ENCODE results near the gene OTUD7B. TPM values are rescaled to one million over a fixed set of nuclear protein-coding genes. Genes with fewer than 3 reads are reported as not detected.

Gene OTUD7B
- total RNA-seq, 1 experiment from 2014 or later, result 19.0 TPM

DNA sequence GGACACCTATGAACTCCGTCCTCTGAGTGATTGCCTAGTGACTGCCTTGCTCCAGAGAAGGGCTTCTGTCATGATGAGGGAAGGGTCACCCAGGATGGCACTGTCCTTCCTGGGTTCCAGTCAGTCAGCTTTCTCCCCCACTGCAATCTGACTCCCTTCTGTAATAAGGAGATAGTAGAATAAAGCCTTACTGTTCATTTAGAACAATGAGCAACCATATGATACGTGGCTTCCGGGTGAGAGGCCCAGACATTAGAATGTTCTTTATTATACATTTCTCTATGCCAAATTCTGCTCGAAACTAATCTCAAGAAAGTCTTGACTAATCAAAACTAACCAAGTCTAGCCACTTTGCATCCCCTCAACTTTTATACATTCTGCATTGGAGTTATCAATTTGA, 65.3 kb downstream of the OTUD7B start:
- CTCF ChIA-PET, result no interaction called here
- POLR2A ChIA-PET (ENCODE audit: low non-redundant PET), result no interaction called here
- H3K27me3 ChIP-seq (replicated peaks; ENCODE audit: insufficient read depth, low read depth, low read length, poor library complexity), result no peaks in the 10 kb centered on the region
- BruUV-seq (replicated peaks), result no TSS peak
- no peaks in the 10 kb centered on the region for H3K9me3 ChIP-seq (ENCODE audit: low read depth, low read length, poor library complexity, severe bottlenecking)
- intact Hi-C loops (cut with micrococcal nuclease; ENCODE audit: unreplicated experiment), result no loop called here
- peaks cover 5% of the 10 kb centered on the region for H3K4me1 ChIP-seq (ENCODE audit: insufficient read depth, low read length, poor library complexity, severe bottlenecking)
- TF ChIP-seq, protein P1, sequence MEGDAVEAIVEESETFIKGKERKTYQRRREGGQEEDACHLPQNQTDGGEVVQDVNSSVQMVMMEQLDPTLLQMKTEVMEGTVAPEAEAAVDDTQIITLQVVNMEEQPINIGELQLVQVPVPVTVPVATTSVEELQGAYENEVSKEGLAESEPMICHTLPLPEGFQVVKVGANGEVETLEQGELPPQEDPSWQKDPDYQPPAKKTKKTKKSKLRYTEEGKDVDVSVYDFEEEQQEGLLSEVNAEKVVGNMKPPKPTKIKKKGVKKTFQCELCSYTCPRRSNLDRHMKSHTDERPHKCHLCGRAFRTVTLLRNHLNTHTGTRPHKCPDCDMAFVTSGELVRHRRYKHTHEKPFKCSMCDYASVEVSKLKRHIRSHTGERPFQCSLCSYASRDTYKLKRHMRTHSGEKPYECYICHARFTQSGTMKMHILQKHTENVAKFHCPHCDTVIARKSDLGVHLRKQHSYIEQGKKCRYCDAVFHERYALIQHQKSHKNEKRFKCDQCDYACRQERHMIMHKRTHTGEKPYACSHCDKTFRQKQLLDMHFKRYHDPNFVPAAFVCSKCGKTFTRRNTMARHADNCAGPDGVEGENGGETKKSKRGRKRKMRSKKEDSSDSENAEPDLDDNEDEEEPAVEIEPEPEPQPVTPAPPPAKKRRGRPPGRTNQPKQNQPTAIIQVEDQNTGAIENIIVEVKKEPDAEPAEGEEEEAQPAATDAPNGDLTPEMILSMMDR (conservative IDR thresholded peaks at IDR 0.05; ENCODE audit: low read depth, low read length), result no peak
- no peak for TF ChIP-seq EZH2 (IDR thresholded peaks at IDR 0.05; ENCODE audit: borderline replicate concordance, low read depth, low read length, poor library complexity, severe bottlenecking)
- DNase-seq (ENCODE audit: low spot score), result no peak
- peaks cover 19% of the 10 kb centered on the region for H3K36me3 ChIP-seq (ENCODE audit: insufficient read depth, low read length, poor library complexity, severe bottlenecking)
- H3K27ac ChIP-seq (ENCODE audit: low read depth, low read length, poor library complexity, severe bottlenecking), result no peak overlapping the region
- no peak overlapping the region for H3K4me3 ChIP-seq (ENCODE audit: low read depth, low read length, poor library complexity, severe bottlenecking)

DNA sequence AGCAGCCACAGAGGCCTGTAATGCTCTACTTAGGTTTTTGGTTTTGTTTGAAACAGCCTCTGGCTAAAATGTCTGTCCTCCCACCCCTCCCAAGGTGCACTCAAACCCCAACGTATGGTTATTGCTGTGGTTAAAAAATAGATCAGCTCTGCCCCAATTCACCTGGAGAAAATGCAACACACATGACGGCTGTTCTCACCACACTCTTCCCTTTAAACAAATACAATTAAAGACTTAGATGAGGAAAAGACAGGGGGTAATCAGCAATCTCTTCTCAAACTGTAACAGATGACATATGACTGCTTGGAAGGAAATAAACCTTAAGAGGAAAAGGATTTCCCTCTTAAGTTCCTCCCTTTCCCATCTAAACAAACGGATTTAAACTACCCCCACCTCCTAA, 67.6 kb downstream of the OTUD7B start:
- peaks cover 16% of the 10 kb centered on the region for H3K4me1 ChIP-seq (ENCODE audit: insufficient read depth, low read length, poor library complexity, severe bottlenecking)

DNA sequence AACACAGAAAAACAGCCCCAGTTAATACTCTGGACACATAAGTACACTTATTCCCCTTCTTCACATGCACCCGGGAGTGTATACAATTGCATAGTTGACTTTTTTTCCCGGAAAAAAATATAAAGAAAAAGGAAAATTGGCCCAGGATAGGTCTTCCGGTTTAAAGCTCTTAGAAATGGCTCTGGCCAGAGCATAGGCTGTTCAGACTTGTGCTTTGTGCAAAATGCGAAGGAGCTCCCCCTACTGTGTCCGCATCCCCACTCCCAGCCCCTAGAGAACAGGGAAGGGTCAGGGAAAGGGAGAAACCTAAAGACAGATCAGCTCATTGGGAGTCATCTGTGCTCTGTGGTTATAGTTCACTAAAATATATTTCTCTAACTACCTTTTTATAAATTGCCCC, 68.3 kb downstream of the OTUD7B start:
- Histone ChIP-seq H3K9me3 (ENCODE audit: low read depth, low read length, poor library complexity, severe bottlenecking) (no peaks in the 10 kb centered on the region), H3K36me3 (ENCODE audit: insufficient read depth, low read length, poor library complexity, severe bottlenecking) (peaks cover 8% of the 10 kb centered on the region), H3K4me1 (ENCODE audit: insufficient read depth, low read length, poor library complexity, severe bottlenecking) (peaks cover 21% of the 10 kb centered on the region), H3K27ac (ENCODE audit: low read depth, low read length, poor library complexity, severe bottlenecking) (no peak overlapping the region), H3K4me3 (ENCODE audit: low read depth, low read length, poor library complexity, severe bottlenecking) (no peak overlapping the region), H3K27me3 (replicated peaks; ENCODE audit: insufficient read depth, low read depth, low read length, poor library complexity) (no peaks in the 10 kb centered on the region)
- intact Hi-C loops (cut with micrococcal nuclease; ENCODE audit: unreplicated experiment), result no loop called here
- ChIA-PET CTCF (interaction anchor here (0.7 to 1.1 kb wide), 3 partner anchors 43 to 245 kb away, joined by 3 to 4 read pairs (median 3); partner anchors contain the start of gene BOLA1), POLR2A (ENCODE audit: low non-redundant PET) (interaction anchor here (0.7 kb wide), 1 partner anchor 703 kb away, joined by 3 read pairs; no protein-coding TSS in a partner anchor)
- TF ChIP-seq, protein P1 (conservative IDR thresholded peaks at IDR 0.05; ENCODE audit: low read depth, low read length), result peak; percentile 47; the same call in 1 of the 2 replicates
- TF ChIP-seq EZH2 (IDR thresholded peaks at IDR 0.05; ENCODE audit: borderline replicate concordance, low read depth, low read length, poor library complexity, severe bottlenecking), result no peak
- no TSS peak for BruUV-seq (replicated peaks)
- peak; percentile 49 for DNase-seq (ENCODE audit: low spot score)

More for the DNA sequence above, 67.6 kb downstream of the OTUD7B start:
- no peak overlapping the region for H3K4me3 ChIP-seq (ENCODE audit: low read depth, low read length, poor library complexity, severe bottlenecking)
- H3K27ac ChIP-seq (ENCODE audit: low read depth, low read length, poor library complexity, severe bottlenecking), result no peak overlapping the region
- CTCF ChIA-PET, result interaction anchor here (0.7 to 1.1 kb wide), 3 partner anchors 43 to 244 kb away, joined by 3 to 4 read pairs (median 3); partner anchors contain the start of gene BOLA1
- no peaks in the 10 kb centered on the region for H3K27me3 ChIP-seq (replicated peaks; ENCODE audit: insufficient read depth, low read depth, low read length, poor library complexity)
- H3K9me3 ChIP-seq (ENCODE audit: low read depth, low read length, poor library complexity, severe bottlenecking), result no peaks in the 10 kb centered on the region
- intact Hi-C loops (cut with micrococcal nuclease; ENCODE audit: unreplicated experiment), result no loop called here
- TF ChIP-seq EZH2 (IDR thresholded peaks at IDR 0.05; ENCODE audit: borderline replicate concordance, low read depth, low read length, poor library complexity, severe bottlenecking), result no peak
- TF ChIP-seq, protein P1 (conservative IDR thresholded peaks at IDR 0.05; ENCODE audit: low read depth, low read length), result no peak
- BruUV-seq (replicated peaks), result TSS peak; percentile 25
- no peak for DNase-seq (ENCODE audit: low spot score)
- peaks cover 8% of the 10 kb centered on the region for H3K36me3 ChIP-seq (ENCODE audit: insufficient read depth, low read length, poor library complexity, severe bottlenecking)
- POLR2A ChIA-PET (ENCODE audit: low non-redundant PET), result no interaction called here
